Right ventricle myocardium inferior (tissue), 1 donor: Measurements from ENCODE around the gene RNF13. TPM values are rescaled to one million over a fixed set of nuclear protein-coding genes. Genes with fewer than 3 reads are reported as not detected.

Source experiments
- ATAC-seq: fragments of 200-7000 bp; cut with Tn5 transposase; one replicate; pipeline ENCODE4 v1.9.1; 2020; ENCODE audit warnings: mild to moderate bottlenecking, moderate library complexity
- DNase-seq: peaks from one replicate; pipeline ENCODE4 v3.0.0; 2021; ENCODE audit errors: missing footprints
- intact Hi-C: fragments of 100-400 bp; cut with DNase I; formaldehyde crosslinking; loops from one replicate; pipeline ENCODE4 v1.11.0; 2022
- long read RNA-seq: library from polyadenylated mRNA; unstranded; transcript quantifications from one replicate; pipeline ENCODE4 v2.0.0, GENCODE V29; 2021
- total RNA-seq: library from RNA; stranded (reverse); fragmentation: NEBNext Ultra II Directional; extraction: Animal tissue kit (Norgen Biotek cat#: 25700); gene quantifications from one replicate; pipeline ENCODE4 v1.2.1, GENCODE V29; 2021
- donor health status: DM: no; HTN: yes; CAD: no; lungs with severe emphysema.

The RNF13 gene
- 45.5 TPM for total RNA-seq
- long read RNA-seq, transcript RNF13-203 (10 exons, 2,843 nt), result major isoform, 30 of 38 reads
- long read RNA-seq, partial matches to known transcripts, result 0 of 38 reads
- long read RNA-seq, other reads (novel, unspliced or antisense), result 6 of 38 reads

GRCh38 chr3:149812606-149813366 is at the start of gene RNF13:
TSS of gene RNF13 (plus strand) at chr3:149813215. CDS start at chr3:149846027, 32,812 bp downstream.
- DNase-seq (peak; percentile 99), ATAC-seq (peak; percentile 96)
- intact Hi-C loops, result loop anchor here (1.0 to 2.0 kb wide), 3 partner anchors 60 to 596 kb away; partner anchors contain the start of genes COMMD2 and TSC22D2

- ATAC-seq (no peak), DNase-seq (no peak)
- intact Hi-C loops, result no loop called here
Measured at GRCh38 chr3:149763565-149764195, 49.3 kb upstream of the RNF13 start.

- DNase-seq (no peak), ATAC-seq (no peak)
- intact Hi-C loops, result no loop called here
Measured at GRCh38 chr3:149764302-149764701, 48.7 kb upstream of the RNF13 start.

- no peak for ATAC-seq
- DNase-seq, result no peak
- intact Hi-C loops, result no loop called here
Measured at GRCh38 chr3:149765762-149766334, 47.2 kb upstream of the RNF13 start.

- intact Hi-C loops, result no loop called here
- no peak for ATAC-seq
- DNase-seq, result no peak
Measured at GRCh38 chr3:149767720-149768119, 45.3 kb upstream of the RNF13 start.

GRCh38 chr3:149768704-149769103 is 44.3 kb upstream of the RNF13 start:
- ATAC-seq (no peak), DNase-seq (no peak)
- intact Hi-C loops, result no loop called here

GRCh38 chr3:149770246-149770645 is 42.8 kb upstream of the RNF13 start:
- DNase-seq (no peak), ATAC-seq (no peak)
- intact Hi-C loops, result loop anchor here (5.0 kb wide), 2 partner anchors 258 to 278 kb away; no protein-coding TSS in a partner anchor

GRCh38 chr3:149771652-149772271 is 41.3 kb upstream of the RNF13 start:
- intact Hi-C loops, result loop anchor here (5.0 kb wide), 2 partner anchors 259 to 279 kb away; no protein-coding TSS in a partner anchor
- DNase-seq, result no peak
- no peak for ATAC-seq

GRCh38 chr3:149772861-149773260 is 40.2 kb upstream of the RNF13 start:
- no peak for ATAC-seq
- intact Hi-C loops, result loop anchor here (5.0 kb wide), 2 partner anchors 261 to 281 kb away; no protein-coding TSS in a partner anchor
- no peak for DNase-seq

- no peak for ATAC-seq
- DNase-seq, result no peak
- intact Hi-C loops, result no loop called here
Measured at GRCh38 chr3:149776170-149776569, 36.8 kb upstream of the RNF13 start.

- DNase-seq (no peak), ATAC-seq (no peak)
- intact Hi-C loops, result no loop called here
Measured at GRCh38 chr3:149777414-149778214, 35.4 kb upstream of the RNF13 start.

GRCh38 chr3:149781211-149781610 is 31.8 kb upstream of the RNF13 start:
- ATAC-seq, result peak; percentile 39
- no peak for DNase-seq
- intact Hi-C loops, result no loop called here

- ATAC-seq (no peak), DNase-seq (no peak)
- intact Hi-C loops, result no loop called here
Measured at GRCh38 chr3:149781741-149782140, 31.3 kb upstream of the RNF13 start.

- DNase-seq, result no peak
- peak; percentile 31 for ATAC-seq
- intact Hi-C loops, result no loop called here
Measured at GRCh38 chr3:149783576-149783975, 29.4 kb upstream of the RNF13 start.

GRCh38 chr3:149784064-149784704 is 28.8 kb upstream of the RNF13 start:
- intact Hi-C loops, result no loop called here
- ATAC-seq, result no peak
- DNase-seq, result no peak

- no peak for DNase-seq
- ATAC-seq, result no peak
- intact Hi-C loops, result no loop called here
Measured at GRCh38 chr3:149790268-149790667, 22.7 kb upstream of the RNF13 start.

- no peak for DNase-seq
- no peak for ATAC-seq
- intact Hi-C loops, result no loop called here
Measured at GRCh38 chr3:149790698-149791097, 22.3 kb upstream of the RNF13 start.
